PC-3 (cell line): ENCODE measurements around the gene MLF2.

ENCODE experiments used
- CTCF ChIP-seq: fragments of 300-600 bp; sonication (generic); conservative IDR thresholded peaks from 2 replicates; pipeline ENCODE4 v1.5.1; 2017; ENCODE audit warnings: antibody characterized with exemption, low read depth, mild to moderate bottlenecking, low read length
- EZH2 ChIP-seq: fragments of 300-600 bp; sonication (generic); IDR thresholded peaks from one replicate; pipeline ENCODE4 v1.6.1; 2017; ENCODE audit warnings: antibody characterized with exemption, mild to moderate bottlenecking, low read length; ENCODE audit not compliant: unreplicated experiment
- EZH2phosphoT487 ChIP-seq: fragments of 300-600 bp; sonication (generic); IDR thresholded peaks from 2 replicates; pipeline ENCODE4 v1.6.1; 2018; ENCODE audit warnings: mild to moderate bottlenecking, antibody characterized with exemption, low read length, borderline replicate concordance

- TF ChIP-seq CTCF (no peak), EZH2 (no peak), EZH2phosphoT487 (no peak)
These were observed 22.8 kb downstream of the MLF2 start for GRCh38 chr12:6730169-6730568.
